ENCODE measurements around the gene RAB26.

Gene RAB26

DNA sequence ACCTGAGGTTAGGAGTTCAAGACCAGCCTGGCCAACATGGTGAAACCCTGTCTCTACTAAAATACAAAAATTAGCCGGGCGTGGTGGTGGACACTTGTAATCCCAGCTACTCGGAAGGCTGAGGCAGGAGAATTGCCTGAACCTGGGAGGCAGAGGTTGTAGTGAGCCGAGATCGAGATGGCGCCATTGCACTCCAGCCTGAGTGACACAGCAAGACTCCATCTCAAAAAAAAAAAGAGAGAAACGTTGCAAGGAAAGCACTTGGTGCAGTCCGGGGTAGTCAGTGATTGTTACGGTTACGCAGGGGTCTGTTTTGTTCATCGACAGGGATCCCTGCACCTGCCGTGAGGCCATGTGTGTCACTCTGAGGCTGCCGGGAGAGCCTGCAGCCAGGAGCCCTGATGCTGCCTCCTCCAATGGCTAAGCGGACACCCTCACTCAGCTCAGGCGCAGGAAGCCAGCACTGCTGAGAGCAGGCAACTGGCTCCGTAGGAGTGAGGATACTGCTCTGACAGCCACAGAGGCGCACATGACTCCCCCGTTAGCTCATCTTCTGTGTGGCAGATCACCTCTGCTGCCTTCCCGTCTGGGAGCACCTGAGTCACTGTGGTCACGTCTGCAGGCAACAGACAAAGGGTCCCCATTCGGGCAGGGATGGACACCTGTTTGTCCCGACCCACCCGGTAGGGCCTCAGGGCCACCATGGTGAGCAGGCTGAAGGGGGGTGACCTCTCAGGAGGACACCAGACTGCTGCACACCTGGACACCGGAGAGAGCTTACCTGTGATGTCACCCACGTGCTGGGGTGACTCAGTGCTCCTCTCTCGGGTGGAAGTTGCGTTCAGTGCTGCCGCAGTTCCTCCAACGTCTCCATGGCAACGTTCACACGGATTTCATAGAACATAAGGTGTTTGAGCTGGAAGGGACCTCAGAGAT, 5.2 kb upstream of the RAB26 start:
- DNase-seq (ENCODE audit: low read depth in 3 of 3) = no peak

DNA sequence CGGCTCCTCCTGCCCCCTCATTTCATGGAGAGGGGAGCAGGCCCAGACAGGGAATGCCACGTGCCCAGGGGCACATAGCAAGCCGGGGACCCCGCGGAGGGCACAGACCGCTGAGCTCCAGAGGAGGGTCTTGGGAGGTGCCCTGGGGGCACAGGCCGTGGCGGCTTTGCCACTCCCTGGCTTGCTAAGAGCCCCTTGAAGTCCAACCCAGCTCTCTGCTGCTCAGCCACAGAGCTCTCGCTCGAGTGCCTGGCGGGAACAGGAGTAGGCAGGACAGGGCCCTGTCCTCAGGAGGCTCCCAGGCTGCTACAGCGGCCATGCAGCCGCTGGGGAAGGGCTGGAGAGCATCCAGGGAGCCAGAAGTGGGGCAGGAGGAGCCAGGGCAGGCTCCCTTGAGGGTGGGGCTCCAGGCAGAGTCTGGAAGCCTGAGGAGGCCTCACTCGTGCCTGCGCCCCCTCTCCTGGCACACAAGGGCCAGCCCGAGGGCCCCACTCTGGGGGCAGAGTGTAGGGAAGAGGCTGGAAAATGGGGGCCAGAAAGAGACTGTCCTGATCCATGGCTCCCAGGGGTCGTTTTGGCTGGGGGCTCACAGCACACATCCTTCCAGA, 4.4 kb upstream of the RAB26 start:
- DNase-seq (ENCODE audit: low read depth in 3 of 3) = no peak

DNA sequence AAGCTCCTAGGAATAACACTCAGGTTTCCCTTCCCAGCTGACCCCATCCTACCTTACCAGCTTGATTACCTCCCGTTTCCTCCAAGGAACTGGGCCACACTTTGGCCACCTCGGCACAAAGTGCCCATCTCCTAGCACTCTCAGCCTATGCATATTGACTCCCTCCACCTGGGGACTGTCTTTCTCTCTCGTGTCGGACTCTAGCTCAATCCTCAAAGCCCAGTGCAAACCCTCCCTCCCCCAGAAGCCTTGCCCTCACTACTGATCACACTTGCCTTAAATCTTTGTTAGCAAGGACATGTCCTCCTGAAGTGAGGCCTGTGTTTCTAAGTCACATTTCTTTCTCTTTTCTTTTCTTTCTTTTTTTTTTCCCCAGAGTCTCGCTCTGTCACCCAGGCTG, 2.6 kb upstream of the RAB26 start:
- no peak for DNase-seq (ENCODE audit: low read depth in 3 of 3)

DNA sequence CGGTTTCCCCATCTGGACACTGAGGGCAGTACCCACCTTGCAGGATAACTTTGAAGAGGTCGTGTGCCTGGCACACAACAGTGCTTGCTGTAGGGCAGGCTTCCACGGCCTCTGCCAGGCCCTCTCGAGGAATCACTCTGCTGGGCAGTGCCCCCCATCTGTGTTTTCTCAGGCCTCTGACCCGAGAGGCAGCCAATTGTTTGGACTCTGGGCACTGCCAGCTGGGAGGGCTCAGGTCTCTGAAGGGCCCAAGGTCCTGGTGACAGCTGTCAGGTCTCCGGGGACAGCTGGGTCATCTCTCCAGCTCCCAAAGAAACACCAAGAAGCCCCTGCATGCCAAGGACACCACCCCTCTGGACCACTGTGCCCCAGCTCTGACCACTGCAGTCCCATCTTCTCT, 1.0 kb upstream of the RAB26 start:
- DNase-seq (ENCODE audit: low read depth in 3 of 3) = no peak

DNA sequence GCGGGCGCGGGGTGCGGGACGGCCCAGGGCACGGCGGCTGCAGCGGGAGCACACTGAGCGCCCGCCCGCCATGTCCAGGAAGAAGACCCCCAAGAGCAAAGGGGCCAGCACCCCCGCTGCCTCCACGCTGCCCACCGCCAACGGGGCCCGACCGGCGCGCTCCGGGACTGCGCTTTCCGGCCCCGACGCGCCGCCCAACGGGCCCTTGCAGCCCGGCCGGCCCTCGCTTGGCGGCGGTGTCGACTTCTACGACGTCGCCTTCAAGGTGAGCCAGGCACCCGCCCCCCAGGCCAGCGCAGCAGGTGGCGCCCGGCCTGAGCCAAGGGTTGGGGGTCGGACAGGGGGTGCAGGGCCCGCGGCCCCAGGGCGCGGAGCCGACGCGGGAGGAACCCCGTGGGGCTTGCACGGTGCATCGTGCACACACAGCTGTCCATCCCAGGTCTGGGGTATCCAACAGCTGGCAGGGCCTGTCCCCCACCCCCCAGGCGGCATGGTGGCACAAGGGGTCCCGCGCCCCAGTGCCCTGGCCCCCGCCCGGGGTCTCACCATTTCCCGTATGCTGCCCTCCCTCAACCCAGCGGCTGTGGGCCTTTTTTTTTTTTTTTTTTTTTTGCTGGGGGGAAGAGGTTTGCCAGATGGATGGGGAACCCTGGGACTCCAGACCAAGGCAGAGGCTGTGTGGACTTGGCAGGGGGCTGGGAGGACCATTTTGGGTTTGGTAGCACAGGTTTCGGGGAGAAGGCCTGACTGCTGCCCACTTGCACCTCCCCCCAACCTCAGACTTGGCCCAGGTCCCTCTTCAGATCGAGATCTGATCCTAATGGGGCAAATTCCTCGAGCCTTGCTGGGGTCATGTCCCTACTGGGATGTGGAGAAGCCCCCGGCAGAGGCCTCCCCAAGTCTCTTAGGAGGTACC, 547 bp downstream of the RAB26 start:
- no peak for DNase-seq (ENCODE audit: low read depth in 3 of 3)

DNA sequence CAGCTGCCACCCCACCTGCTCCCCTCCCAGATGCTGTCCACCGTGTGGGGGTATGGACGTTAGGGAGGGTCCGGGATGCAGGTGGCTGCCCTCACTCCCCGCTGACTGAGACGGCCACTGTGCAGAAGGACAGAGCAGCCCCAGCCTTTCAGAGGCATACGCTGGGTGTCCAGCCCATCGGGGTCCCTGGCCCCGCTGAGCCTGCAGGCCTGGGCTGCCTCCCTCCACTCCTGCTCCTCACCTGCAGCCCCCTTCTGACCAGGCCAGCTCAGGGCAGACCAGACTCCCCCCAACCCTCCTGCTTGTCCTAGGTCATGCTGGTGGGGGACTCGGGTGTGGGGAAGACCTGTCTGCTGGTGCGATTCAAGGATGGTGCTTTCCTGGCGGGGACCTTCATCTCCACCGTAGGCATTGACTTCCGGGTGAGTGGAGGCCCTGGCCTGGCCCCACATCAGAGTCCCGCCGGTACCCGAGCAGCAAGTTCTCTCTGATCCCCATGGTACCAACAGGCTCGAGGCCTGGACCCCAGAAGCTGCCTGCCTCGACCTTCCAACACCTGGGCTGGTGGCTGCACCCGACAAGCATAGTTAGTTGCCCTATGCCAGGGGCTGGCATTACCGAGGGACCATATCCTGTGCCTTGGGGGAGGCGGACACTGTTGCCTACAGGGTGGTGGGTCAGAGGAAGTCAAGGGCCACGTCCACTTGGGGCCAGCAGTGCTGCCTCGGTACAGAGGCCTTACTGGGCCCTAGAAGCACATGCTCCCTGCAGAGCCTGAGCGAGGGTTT, 1.4 kb downstream of the RAB26 start:
- DNase-seq (ENCODE audit: low read depth in 3 of 3) = peak in 1 of 3 experiments; percentile 18

DNA sequence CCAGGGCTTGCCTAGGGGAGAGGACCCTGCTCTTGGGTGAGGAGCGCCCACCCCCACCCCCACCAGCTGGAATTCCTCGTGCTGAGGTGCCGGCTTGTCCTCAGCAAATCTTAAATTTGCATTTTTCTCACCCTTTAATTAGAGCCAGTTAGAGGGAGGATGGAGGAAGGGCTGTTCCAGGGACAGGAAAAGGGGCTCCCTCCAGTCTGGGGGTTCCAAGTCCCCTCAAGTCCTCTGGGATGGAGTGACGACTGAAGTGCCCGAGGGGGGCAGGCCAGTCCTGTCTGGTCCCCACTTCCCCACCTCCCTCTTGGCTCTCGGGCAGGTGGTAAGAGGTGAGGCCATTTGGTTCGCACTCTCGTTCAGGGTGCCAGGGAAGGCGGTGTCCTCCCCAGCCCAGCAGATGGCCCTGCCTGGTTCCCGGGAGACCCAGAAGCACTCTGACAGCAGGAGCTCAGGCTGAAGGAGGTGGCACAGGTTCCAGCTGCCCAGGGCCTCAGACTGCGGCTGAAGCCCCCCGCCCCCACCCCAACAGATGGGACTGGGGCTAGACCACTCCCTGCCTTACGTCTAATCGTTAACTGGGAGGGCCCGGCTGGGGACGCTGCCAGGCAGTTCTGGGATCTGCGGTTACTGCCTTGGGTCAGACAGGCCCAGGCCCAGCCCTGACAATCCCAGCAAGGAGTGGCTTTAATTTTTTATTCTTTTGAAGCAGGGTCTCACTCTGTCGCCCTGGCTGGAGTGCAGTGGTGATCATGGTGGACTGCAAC, 2.2 kb downstream of the RAB26 start:
- DNase-seq (ENCODE audit: low read depth in 3 of 3) = peak in 1 of 3 experiments; percentile 17

DNA sequence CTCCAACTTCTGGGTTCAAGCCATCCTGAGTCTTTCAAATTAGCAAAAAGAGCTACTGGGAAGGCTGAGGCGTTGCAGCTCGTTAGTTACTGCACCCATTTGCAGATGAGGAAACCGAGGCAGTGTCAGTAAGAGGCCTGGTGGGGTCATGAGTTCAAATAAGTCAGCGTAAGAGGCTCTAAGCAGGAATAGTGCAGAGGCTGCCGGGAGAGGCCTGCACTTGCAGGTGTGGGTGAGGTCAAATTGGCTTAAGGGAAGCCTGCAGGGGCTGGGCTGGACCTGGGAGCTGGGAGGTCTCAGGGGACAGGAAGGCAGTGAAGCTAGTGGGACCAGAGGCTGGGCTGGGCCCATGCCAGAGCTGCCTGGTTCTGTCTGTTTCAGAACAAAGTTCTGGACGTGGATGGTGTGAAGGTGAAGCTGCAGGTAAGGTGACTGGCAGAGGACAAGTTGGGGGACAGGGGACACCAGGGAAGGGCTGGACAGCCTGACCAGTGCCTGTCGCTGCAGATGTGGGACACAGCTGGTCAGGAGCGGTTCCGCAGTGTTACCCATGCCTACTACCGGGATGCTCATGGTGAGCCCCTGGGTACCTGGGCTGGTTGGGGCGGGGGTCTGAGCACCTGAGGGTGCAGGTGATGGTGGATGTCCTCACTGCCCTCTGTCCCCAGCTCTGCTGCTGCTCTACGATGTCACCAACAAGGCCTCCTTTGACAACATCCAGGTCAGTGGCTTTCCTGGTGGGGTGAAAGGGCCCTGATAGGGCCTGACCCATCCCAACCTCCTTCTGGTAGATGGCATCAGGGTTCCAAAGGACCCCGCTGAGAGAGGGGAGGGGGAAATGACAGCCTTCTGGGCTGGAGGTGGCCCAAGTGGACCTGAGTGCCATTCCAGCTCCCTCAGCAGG, 3.0 kb downstream of the RAB26 start:
- DNase-seq (ENCODE audit: low read depth in 3 of 3) = peak in 1 of 3 experiments; percentile 24

DNA sequence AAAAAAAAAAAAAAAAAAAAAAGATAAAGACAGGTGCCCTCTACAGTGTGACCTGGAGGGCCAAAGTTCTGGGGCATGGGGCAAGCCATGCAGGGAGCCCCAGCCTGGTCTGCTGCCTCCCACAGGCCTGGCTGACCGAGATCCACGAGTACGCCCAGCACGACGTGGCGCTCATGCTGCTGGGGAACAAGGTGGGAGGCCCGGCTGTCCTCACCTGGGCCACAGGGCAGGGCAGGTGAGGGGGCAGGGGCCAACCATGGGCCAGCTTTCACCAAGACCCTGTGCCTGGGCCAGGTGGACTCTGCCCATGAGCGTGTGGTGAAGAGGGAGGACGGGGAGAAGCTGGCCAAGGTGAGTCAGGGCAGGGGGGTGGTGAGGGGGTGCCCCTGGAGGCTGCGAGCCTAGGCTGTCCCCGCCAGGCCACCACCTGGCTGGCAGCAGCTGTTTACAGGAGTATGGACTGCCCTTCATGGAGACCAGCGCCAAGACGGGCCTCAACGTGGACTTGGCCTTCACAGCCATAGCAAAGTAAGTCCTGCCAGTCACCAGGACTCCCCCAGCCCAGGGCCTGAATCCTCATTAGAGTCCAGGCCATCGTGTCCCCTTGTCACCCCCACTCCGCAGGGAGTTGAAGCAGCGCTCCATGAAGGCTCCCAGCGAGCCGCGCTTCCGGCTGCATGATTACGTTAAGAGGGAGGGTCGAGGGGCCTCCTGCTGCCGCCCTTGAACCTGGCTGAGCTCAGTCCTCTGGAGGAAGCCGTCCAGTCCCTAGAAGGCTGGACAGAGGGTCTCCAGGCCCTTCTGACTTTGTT, 4.5 kb downstream of the RAB26 start:
- peak in 1 of 3 experiments; percentile 25 for DNase-seq (ENCODE audit: low read depth in 3 of 3)

DNA sequence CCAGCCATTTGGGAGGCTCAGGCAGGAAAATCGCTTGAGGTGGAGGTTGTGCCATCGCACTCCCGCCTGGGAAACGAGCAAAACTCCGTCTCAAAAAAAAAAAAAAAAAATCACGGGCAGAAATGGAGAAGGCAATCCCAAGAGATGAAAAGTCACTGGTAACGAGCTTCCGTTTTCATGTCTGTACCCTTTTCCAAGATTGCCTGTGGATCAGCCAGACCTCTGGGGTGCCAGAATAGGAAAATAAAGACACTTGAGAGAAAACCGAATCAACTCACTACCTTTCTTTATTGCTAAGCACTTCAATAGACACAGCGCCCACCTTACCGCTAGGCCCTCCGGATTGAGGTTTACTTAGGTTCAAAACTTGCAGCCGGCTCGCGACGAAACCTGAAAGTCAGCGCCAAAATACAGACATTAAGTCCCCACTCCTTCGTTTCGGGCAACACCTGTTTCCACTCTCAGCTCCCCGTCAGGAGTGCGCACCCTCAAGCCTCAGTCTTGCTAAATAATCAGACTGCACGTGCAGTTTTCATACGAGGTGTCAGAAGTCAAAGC, 6.2 kb downstream of the RAB26 start:
- DNase-seq (ENCODE audit: low read depth in 3 of 3) = no peak

DNA sequence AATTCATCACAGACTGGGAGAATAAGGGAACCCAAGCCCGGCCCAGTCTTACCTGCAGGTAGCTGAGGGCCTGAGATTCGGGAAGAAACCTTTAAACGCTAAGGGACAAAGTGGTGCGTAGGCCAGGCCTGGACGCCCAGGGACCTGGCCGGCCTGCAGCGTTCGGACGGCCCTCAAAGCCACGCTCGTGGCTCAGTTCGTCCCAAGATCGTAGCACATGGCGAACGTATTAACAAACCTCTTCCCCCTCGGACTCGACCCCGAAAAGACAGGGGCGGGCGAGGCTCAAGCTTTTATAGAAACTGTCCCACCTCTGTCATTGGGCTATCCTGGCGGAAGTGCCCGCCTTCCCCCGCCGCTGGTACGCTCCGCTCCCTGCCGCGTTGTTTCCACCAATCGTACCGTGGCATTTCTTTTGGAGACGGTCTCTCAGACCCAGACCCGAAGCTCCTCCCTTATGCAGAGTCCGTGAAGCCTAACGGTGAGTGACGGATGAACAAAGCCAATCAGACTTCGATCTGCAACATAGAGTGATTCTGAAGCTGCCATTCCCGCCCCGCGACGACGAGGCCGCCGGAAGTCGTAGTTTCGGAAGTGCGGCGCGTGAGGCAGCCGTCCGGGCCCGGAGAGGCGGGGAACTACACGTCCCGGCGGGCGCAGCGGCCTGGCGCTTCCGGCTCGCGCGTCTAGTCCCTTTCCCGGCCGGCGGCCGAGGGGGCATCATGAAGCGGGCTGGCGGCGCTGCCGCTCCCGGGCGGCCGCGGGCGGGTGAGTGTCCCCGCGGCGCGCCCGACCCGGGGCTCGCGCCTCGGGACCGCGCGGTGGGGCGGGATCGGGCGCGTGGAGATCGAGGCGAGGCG, 6.9 kb downstream of the RAB26 start, which contains the start of gene TRAF7:
Gene TRAF7, plus strand, starts transcription at position 692 of the 860 bp plus-strand sequence. CDS start 8,139 bp downstream, outside the sequence.
- DNase-seq (ENCODE audit: low read depth in 3 of 3) = peak; percentile 89 to 94 (median 93)

DNA sequence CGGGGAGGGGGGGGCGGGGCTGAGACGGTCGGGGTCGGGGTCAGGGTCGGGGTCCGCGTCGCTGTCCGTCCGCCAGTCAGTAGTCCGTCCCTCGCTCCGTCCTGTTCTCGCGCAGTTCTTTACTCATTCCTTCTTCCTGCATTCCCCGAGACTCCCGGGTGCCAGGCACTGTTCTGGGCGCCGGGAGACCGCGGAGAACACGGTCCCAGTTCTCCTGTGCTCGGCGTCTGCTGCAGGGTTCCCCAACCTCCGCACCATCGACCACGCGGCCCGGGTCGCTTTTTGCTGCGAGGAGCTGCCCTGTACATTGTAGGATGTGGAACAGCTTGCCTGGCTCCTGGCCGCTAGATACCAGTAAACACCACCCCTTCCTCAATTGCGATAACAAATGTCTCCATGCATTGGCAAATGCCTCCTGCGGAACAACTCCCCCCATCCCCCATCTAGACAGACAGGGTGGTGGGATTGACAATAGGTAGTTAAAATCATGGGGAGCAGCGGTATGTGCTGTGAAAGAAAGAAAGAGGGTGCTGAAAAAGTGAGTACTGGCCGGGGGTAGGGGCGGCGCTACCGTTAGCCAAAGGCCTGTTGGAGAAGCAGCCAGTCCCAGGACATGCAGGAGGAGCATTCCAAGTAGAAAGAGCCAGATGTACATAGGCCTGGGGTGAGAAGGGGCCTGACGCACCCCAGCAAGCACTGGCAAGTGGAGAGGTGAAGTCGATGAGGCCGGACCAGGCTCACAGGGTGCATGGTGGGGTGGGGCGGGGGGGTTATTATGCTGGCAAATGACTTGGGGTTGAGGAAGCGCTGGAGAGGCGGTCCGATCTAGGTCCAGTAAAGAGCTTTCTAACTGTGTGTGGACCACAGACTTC, 7.8 kb downstream of the RAB26 start:
- DNase-seq (ENCODE audit: low read depth in 3 of 3) = no peak

DNA sequence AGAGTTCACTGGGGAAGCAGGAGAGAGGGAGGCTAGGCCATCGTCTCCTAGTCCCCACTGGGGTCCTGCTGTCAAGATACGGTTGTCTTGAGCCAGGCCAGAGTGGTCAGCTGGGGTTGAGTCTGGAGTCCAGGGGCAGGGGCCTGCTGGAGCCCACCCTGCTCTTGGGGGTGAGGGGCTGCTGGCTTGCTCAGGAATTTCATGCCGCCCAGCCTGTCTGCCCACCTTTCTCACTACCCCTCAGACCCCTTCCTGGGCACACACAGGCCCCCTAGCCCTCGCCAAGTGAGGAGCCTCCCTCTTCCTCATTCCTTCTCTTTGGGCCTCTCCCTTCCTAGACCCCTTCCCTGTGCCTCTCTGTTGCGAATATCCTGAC, 8.4 kb downstream of the RAB26 start:
- no peak for DNase-seq (ENCODE audit: low read depth in 3 of 3)

DNA sequence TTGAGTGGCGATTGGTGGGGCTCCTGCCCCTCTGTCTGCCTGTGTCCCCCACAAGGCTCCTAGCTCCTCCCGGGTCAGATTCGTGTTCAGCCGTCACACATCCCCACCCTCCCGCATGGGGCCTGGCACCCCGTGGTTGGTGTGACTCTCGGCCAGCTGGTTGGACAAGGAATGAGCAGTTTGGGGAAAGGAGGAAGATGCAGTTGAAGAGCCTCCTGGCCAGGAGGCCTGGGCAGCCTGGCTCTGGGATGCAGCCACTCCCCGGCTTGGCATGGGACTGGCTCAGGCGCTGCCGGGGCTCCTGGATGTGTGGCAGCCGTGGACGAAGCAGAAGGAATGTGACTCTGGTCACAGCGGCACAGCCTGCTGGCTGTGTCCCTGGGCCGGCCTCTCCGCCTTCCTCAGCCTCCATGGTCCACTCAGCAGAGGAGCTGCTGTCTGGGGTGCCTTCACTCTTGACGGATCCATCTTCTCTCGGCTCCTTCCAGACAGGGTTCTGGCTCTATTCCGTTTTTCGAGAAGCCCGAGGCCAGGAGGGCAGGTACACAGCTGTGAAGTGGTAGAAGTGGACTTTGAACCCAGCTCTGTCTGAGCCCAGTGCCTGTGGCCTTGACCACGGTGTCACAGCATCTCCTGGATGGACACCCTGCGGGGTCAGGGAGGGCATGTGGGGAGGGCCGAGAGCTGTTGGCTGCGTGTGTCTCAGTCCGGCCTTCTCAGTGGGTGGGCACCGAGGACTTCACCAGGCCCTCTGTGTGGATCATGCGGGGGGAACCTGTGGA, 9.2 kb downstream of the RAB26 start:
- no peak for DNase-seq (ENCODE audit: low read depth in 3 of 3)

DNA sequence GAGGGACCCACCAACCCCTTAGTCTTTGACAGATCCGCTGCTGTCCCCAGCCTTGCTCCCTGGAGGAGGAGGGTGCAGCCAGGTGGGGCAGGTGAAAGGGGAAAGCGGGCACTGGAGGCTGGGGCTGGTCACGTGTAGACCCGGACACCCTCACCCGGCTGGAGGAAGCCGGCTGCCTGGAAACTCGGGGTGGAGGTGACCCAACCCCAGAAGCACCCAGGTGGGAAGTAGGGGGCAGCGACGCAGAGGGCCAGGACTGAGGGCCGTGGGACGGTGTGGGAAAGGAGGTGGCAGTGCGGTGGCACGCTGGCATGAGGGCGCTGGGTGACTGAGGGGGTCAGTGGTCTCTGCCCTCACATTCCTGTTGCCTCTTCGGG, 9.8 kb downstream of the RAB26 start:
- DNase-seq (ENCODE audit: low read depth in 3 of 3) = no peak

Data from stimulated activated CD4-positive, alpha-beta T cell treated with anti-CD3 and anti-CD28 coated beads, TNF-alpha, amount 100 ng/mL, for 4 hours (primary cell).